Breast epithelium (tissue), 3 donors: Measurements from ENCODE around the gene CADM2.

ENCODE experiments used
- CTCF ChIP-seq, 3 donors: fragments of 450-650 bp; IDR thresholded peaks; one replicate each; pipeline ENCODE4 v1.5.1; 2016 to 2017; ENCODE audit warnings: antibody characterized with exemption in 3 of 3, mild to moderate bottlenecking in 3 of 3, moderate library complexity in 3 of 3
- POLR2A ChIP-seq: fragments of 450-650 bp; IDR thresholded peaks from one replicate; pipeline ENCODE4 v1.6.1; 2016; ENCODE audit warnings: antibody characterized with exemption, mild to moderate bottlenecking, moderate library complexity
- POLR2AphosphoS5 ChIP-seq, 3 donors: sonication (generic); formaldehyde crosslinking; IDR thresholded peaks; one replicate each; pipeline ENCODE4 v1.6.1; 2017; ENCODE audit warnings: antibody characterized with exemption in 3 of 3

DNA sequence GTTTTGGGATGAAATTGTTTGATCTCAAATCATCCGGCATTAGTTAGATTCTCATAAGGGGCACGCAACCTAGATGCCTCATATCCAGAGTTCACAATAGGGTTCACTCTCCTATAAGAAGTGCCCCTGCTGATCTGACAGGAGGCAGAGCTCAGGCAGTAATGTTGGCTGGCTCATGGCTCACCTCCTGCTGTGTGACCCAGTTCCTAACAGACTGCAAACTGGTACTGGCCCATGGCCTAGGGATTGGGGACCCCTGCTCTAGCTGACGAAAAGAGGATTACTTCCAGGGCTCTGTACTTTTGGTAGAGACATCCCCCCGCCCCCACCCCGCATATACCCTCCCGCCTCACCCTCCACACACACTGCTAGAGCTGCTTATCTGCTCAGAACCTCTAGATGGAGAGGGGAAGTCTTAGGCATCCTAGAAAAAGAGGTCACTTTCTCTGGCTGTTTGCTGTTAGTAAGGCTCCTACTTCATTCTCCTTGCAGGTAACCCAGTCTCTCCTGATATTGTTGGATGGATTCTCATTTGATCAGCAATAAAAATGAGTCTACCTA, 923.1 kb downstream of the CADM2 start:
- TF ChIP-seq POLR2AphosphoS5 (IDR thresholded peaks at IDR 0.05) = no peak
- TF ChIP-seq CTCF (IDR thresholded peaks at IDR 0.05) = no peak
- no peak for TF ChIP-seq POLR2A
